Central memory CD8-positive, alpha-beta T cell (primary cell): Measurements from ENCODE around the gene BBS12.

ENCODE experiments used
- ATAC-seq: fragments of 150-1000 bp; cut with Tn5 transposase; replicated peaks from 2 replicates; pipeline ENCODE4 v1.10.0; 2022; ENCODE audit warnings: mild to moderate bottlenecking, moderate FRiP score, moderate number of reproducible peaks; ENCODE audit not compliant: poor library complexity, severe bottlenecking; ENCODE audit errors: extremely low read depth
- DNase-seq, 2 donors: peaks; one replicate each; pipeline ENCODE4 v3.0.0; 2021; ENCODE audit warnings: low spot score in 2 of 2
- H3K27ac Mint-ChIP-seq: one replicate; pipeline ENCODE4 v1.8.0; 2022; ENCODE audit warnings: low read depth, mild to moderate bottlenecking, moderate library complexity, mixed read lengths
- H3K27me3 Mint-ChIP-seq: one replicate; pipeline ENCODE4 v1.8.0; 2022; ENCODE audit warnings: mixed read lengths
- H3K36me3 Mint-ChIP-seq: one replicate; pipeline ENCODE4 v1.8.0; 2022; ENCODE audit warnings: mild to moderate bottlenecking, moderate library complexity, mixed read lengths; ENCODE audit not compliant: insufficient read depth
- H3K4me1 Mint-ChIP-seq: one replicate; pipeline ENCODE4 v1.8.0; 2022; ENCODE audit warnings: mixed read lengths
- H3K4me3 Mint-ChIP-seq: one replicate; pipeline ENCODE4 v1.8.0; 2022; ENCODE audit warnings: mild to moderate bottlenecking, moderate library complexity, mixed read lengths
- H3K9me3 Mint-ChIP-seq: one replicate; pipeline ENCODE4 v1.8.0; 2022; ENCODE audit warnings: mixed read lengths

Gene BBS12

GRCh38 chr4:122759639-122760310 lies 27.3 kb downstream of the BBS12 start:
- no peaks in the 10 kb centered on the region for H3K36me3 Mint-ChIP-seq
- no peak overlapping the region for H3K4me3 Mint-ChIP-seq
- H3K27me3 Mint-ChIP-seq: peaks cover 16% of the 10 kb centered on the region
- DNase-seq (no peak), ATAC-seq (no peak)
- H3K9me3 Mint-ChIP-seq: no peaks in the 10 kb centered on the region
- H3K27ac Mint-ChIP-seq: no peak overlapping the region
- peaks cover 20% of the 10 kb centered on the region for H3K4me1 Mint-ChIP-seq

GRCh38 chr4:122762520-122762919 lies 30.0 kb downstream of the BBS12 start:
- ATAC-seq (peak; percentile 93), DNase-seq (no peak)
- Mint-ChIP-seq H3K4me1 (peaks cover 20% of the 10 kb centered on the region), H3K36me3 (no peaks in the 10 kb centered on the region), H3K9me3 (no peaks in the 10 kb centered on the region), H3K4me3 (no peak overlapping the region), H3K27me3 (no peaks in the 10 kb centered on the region), H3K27ac (no peak overlapping the region)

DNA sequence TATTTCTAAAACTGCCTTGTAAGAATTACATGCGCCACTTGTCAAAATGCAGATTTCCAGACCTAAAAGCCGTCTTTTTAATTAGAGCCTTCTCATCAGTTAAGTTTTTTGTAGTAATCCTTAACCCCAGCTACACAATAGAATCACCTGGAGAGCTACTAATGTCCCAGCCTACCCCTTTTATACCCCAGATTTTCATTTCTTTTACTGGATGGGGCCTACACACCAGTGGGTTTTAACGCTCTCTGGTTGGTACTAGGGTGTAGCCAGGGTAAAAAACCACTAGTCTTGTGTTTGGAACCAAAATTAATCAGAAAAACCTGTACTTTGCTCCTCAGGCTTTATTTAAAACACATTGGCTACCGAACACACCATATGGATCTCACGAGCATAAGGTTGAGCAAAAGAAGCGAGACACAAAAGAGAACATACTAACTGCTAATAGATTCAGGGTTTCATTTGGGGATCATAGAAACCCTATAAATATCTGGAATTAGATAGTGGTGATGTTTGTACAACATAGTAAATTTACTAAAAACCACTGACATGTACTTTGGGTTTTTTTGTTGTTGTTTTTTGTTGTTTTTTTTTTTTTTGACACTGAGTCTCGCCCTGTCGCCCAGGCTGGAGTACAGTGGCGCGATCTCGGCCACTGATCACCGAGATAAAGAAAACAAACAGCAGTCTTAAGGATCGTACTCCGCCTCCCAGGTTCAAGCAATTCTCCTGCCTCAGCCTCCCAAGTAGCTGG lies 30.6 kb downstream of the BBS12 start:
- Mint-ChIP-seq H3K4me3 (no peak overlapping the region), H3K27ac (no peak overlapping the region)

GRCh38 chr4:122764071-122764820 lies 31.7 kb downstream of the BBS12 start:
- Mint-ChIP-seq H3K4me1 (peaks cover 20% of the 10 kb centered on the region), H3K36me3 (no peaks in the 10 kb centered on the region), H3K27ac (no peak overlapping the region), H3K27me3 (no peaks in the 10 kb centered on the region), H3K4me3 (no peak overlapping the region), H3K9me3 (no peaks in the 10 kb centered on the region)
- ATAC-seq (no peak), DNase-seq (no peak)

More for the DNA sequence above, 30.6 kb downstream of the BBS12 start:
- ATAC-seq (no peak), DNase-seq (no peak)
- H3K27me3 Mint-ChIP-seq: no peaks in the 10 kb centered on the region
- no peaks in the 10 kb centered on the region for H3K36me3 Mint-ChIP-seq
- H3K4me1 Mint-ChIP-seq: peaks cover 20% of the 10 kb centered on the region
- H3K9me3 Mint-ChIP-seq: no peaks in the 10 kb centered on the region

DNA sequence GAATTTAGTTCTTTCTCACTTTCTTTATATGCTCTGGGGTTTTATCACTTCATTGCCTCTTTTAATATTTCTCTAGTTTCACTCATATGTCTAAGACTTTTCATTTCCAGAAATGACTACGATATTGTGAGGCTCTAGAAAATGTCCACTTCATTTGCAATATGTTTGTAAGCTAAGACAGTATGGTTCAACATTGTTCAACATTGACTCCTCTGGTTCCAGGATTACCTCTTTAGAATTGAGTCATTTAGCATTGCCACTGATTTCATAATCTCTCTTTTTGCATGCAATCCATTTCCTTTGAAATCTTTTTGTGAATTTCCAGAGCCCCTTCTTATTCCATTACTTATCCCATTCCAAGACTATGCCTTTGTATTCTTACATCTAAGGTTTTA lies 32.3 kb downstream of the BBS12 start:
- no peak overlapping the region for H3K4me3 Mint-ChIP-seq
- H3K4me1 Mint-ChIP-seq: peaks cover 20% of the 10 kb centered on the region
- no peak for DNase-seq
- H3K27ac Mint-ChIP-seq: no peak overlapping the region
- H3K9me3 Mint-ChIP-seq: no peaks in the 10 kb centered on the region
- no peaks in the 10 kb centered on the region for H3K27me3 Mint-ChIP-seq
- ATAC-seq: no peak
- H3K36me3 Mint-ChIP-seq: no peaks in the 10 kb centered on the region

- H3K4me1 Mint-ChIP-seq: peaks cover 20% of the 10 kb centered on the region
- ATAC-seq: no peak
- no peak overlapping the region for H3K27ac Mint-ChIP-seq
- H3K4me3 Mint-ChIP-seq: no peak overlapping the region
- H3K36me3 Mint-ChIP-seq: no peaks in the 10 kb centered on the region
- H3K9me3 Mint-ChIP-seq: no peaks in the 10 kb centered on the region
- no peaks in the 10 kb centered on the region for H3K27me3 Mint-ChIP-seq
- no peak for DNase-seq
Observed at GRCh38 chr4:122765692-122766352, 33.3 kb downstream of the BBS12 start.

DNA sequence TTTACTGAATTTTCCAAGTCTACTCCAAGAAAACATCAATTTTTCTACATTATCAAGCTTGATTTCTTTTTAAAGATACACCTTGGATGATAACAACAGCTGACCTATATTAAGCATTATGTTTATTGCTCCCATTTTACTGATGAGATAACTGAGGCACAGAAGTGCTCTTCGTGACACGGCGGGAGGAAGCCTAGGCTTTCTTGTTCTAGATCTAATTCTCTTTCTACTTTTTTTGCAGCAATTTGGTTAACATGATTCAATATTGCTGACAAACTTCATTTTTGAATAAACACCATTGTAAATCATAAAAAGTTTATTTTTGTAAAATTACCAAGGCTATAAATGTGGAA lies 33.8 kb downstream of the BBS12 start:
- no peaks in the 10 kb centered on the region for H3K27me3 Mint-ChIP-seq
- no peak for ATAC-seq
- no peaks in the 10 kb centered on the region for H3K36me3 Mint-ChIP-seq
- H3K4me3 Mint-ChIP-seq: no peak overlapping the region
- H3K4me1 Mint-ChIP-seq: peaks cover 16% of the 10 kb centered on the region
- no peak for DNase-seq
- H3K9me3 Mint-ChIP-seq: no peaks in the 10 kb centered on the region
- no peak overlapping the region for H3K27ac Mint-ChIP-seq

DNA sequence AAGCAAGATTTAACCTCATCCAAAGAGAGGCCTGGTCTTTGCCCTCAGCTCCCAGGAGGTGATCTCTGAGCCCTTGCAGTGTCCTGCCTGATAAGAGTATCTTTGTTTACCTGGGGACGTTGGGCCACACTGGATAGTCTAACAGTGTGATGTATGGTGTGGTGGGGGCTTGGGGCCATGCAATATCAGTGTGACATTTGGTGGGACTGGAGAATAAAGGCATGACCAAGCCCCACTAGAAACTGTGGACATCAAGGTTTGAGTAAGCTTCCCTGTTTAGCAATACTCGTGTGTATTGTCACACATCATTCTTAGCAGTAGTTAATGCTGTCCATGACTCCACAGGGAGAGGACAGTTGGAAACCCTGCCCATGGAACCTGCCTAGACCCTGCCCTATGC lies 34.4 kb downstream of the BBS12 start:
- no peaks in the 10 kb centered on the region for H3K36me3 Mint-ChIP-seq
- DNase-seq: no peak
- no peaks in the 10 kb centered on the region for H3K9me3 Mint-ChIP-seq
- no peak for ATAC-seq
- no peak overlapping the region for H3K4me3 Mint-ChIP-seq
- H3K27ac Mint-ChIP-seq: no peak overlapping the region
- H3K4me1 Mint-ChIP-seq: peaks cover 12% of the 10 kb centered on the region
- no peaks in the 10 kb centered on the region for H3K27me3 Mint-ChIP-seq

GRCh38 chr4:122771724-122772123 lies 39.2 kb downstream of the BBS12 start:
- DNase-seq (no peak), ATAC-seq (no peak)
- H3K4me1 Mint-ChIP-seq: no peaks in the 10 kb centered on the region
- no peak overlapping the region for H3K27ac Mint-ChIP-seq
- H3K36me3 Mint-ChIP-seq: no peaks in the 10 kb centered on the region
- no peaks in the 10 kb centered on the region for H3K9me3 Mint-ChIP-seq
- H3K27me3 Mint-ChIP-seq: no peaks in the 10 kb centered on the region
- H3K4me3 Mint-ChIP-seq: no peak overlapping the region

GRCh38 chr4:122772311-122772710 lies 39.8 kb downstream of the BBS12 start:
- Mint-ChIP-seq H3K9me3 (no peaks in the 10 kb centered on the region), H3K27ac (no peak overlapping the region), H3K4me1 (no peaks in the 10 kb centered on the region), H3K27me3 (no peaks in the 10 kb centered on the region), H3K36me3 (no peaks in the 10 kb centered on the region), H3K4me3 (no peak overlapping the region)
- no peak for ATAC-seq
- DNase-seq: no peak

- H3K36me3 Mint-ChIP-seq: no peaks in the 10 kb centered on the region
- H3K4me1 Mint-ChIP-seq: no peaks in the 10 kb centered on the region
- DNase-seq (no peak), ATAC-seq (no peak)
- no peaks in the 10 kb centered on the region for H3K9me3 Mint-ChIP-seq
- no peak overlapping the region for H3K4me3 Mint-ChIP-seq
- H3K27me3 Mint-ChIP-seq: no peaks in the 10 kb centered on the region
- no peak overlapping the region for H3K27ac Mint-ChIP-seq
Observed at GRCh38 chr4:122772986-122773385, 40.5 kb downstream of the BBS12 start.

GRCh38 chr4:122775039-122775438 lies 42.5 kb downstream of the BBS12 start:
- Mint-ChIP-seq H3K4me1 (no peaks in the 10 kb centered on the region), H3K27me3 (no peaks in the 10 kb centered on the region), H3K9me3 (no peaks in the 10 kb centered on the region)

More at GRCh38 chr4:122775039-122775438, 42.5 kb downstream of the BBS12 start:
- Mint-ChIP-seq H3K36me3 (no peaks in the 10 kb centered on the region), H3K4me3 (no peak overlapping the region), H3K27ac (no peak overlapping the region)
- DNase-seq: no peak
- no peak for ATAC-seq
